ENCODE results near the gene SH2D3C. TPM values are rescaled to one million over a fixed set of nuclear protein-coding genes. Genes with fewer than 3 reads are reported as not detected.

Gene SH2D3C
- polyA plus RNA-seq, 2 of the 4 experiments (the other 2 are of a cell fraction) = 0.06 TPM

DNA sequence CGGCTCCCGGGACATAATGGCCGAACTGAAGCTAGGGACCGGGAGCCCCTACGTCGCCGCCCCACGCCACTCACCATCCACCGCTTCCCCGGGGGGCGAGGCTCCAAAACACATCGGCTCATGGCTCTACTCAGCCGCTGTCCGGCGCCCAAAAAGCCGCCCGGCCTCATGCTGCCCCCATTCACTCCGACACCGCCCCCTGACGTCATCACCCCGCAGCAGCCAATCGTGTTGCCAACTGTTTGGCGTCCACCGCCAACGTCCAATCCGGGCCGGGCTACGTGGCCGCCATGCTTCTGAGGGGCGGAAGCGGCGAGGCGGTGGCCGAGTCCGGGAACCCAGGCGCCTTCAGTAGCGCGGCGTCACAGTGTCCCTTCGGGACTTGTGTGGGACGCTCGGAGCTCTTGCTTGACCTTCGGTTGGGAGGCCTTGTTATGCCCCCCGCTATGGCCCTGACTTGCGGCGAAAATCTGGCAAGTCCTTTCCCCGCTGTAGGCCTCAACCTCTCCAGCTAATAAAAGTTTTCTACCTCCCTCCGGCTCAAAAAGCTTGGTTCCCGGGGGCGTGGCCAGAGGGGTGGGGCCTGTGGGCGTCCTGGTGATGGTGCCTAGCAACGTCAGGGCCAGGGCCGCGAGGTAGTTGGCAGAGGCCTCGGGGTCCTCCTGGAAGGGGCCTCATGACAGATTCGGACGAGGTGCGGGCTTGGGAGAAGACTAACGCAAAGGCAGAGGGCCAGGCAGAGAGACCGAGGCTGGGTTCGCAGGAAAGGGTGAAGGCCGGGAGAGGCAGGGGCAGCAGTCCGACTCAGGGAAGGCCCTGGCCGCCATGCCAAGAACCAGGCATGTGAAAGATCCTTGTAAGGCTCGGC lies 62.8 kb downstream of the SH2D3C start, which contains the start of the genes PTRH1 and TTC16 (continued):
- TF ChIP-seq RFX5 (IDR thresholded peaks at IDR 0.05) (peak; percentile 77; the same call in 1 of the 2 replicates), BHLHE40 (IDR thresholded peaks at IDR 0.05; ENCODE audit: low read depth, low read length) (no peak), FOXS1 (CRISPR knock-in tag; IDR thresholded peaks at IDR 0.05) (no peak), RARB (CRISPR knock-in tag; IDR thresholded peaks at IDR 0.05) (no peak), KDM5A (IDR thresholded peaks at IDR 0.05) (no peak), RAD21 (conservative IDR thresholded peaks at IDR 0.05 in 1 of 2, IDR thresholded peaks at IDR 0.05 in 1 of 2) (no peak), EP300 (IDR thresholded peaks at IDR 0.05) (no peak), HDAC2 (IDR thresholded peaks at IDR 0.05) (no peak), FOSB (CRISPR knock-in tag; IDR thresholded peaks at IDR 0.05) (no peak), CBX2 (IDR thresholded peaks at IDR 0.05; ENCODE audit: borderline replicate concordance, low read depth) (no peak), NFE2L2 (conservative IDR thresholded peaks at IDR 0.05; ENCODE audit: low read length) (no peak)
- TF ChIP-seq, protein P1, sequence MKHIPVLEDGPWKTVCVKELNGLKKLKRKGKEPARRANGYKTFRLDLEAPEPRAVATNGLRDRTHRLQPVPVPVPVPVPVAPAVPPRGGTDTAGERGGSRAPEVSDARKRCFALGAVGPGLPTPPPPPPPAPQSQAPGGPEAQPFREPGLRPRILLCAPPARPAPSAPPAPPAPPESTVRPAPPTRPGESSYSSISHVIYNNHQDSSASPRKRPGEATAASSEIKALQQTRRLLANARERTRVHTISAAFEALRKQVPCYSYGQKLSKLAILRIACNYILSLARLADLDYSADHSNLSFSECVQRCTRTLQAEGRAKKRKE (CRISPR knock-in tag; IDR thresholded peaks at IDR 0.05; ENCODE audit: low read depth) = no peak
- TF ChIP-seq, protein P2, sequence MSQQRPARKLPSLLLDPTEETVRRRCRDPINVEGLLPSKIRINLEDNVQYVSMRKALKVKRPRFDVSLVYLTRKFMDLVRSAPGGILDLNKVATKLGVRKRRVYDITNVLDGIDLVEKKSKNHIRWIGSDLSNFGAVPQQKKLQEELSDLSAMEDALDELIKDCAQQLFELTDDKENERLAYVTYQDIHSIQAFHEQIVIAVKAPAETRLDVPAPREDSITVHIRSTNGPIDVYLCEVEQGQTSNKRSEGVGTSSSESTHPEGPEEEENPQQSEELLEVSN (IDR thresholded peaks at IDR 0.05; ENCODE audit: borderline replicate concordance, low read depth) = peak; percentile 57; the same call in 1 of the 2 replicates
- TF ChIP-seq, protein P3, sequence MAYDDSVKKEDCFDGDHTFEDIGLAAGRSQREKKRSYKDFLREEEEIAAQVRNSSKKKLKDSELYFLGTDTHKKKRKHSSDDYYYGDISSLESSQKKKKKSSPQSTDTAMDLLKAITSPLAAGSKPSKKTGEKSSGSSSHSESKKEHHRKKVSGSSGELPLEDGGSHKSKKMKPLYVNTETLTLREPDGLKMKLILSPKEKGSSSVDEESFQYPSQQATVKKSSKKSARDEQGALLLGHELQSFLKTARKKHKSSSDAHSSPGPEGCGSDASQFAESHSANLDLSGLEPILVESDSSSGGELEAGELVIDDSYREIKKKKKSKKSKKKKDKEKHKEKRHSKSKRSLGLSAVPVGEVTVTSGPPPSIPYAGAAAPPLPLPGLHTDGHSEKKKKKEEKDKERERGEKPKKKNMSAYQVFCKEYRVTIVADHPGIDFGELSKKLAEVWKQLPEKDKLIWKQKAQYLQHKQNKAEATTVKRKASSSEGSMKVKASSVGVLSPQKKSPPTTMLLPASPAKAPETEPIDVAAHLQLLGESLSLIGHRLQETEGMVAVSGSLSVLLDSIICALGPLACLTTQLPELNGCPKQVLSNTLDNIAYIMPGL (CRISPR knock-in tag; IDR thresholded peaks at IDR 0.05; ENCODE audit: borderline replicate concordance) = no peak
- TF ChIP-seq, protein P4, sequence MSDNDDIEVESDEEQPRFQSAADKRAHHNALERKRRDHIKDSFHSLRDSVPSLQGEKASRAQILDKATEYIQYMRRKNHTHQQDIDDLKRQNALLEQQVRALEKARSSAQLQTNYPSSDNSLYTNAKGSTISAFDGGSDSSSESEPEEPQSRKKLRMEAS (IDR thresholded peaks at IDR 0.05) = peak; percentile 70

DNA sequence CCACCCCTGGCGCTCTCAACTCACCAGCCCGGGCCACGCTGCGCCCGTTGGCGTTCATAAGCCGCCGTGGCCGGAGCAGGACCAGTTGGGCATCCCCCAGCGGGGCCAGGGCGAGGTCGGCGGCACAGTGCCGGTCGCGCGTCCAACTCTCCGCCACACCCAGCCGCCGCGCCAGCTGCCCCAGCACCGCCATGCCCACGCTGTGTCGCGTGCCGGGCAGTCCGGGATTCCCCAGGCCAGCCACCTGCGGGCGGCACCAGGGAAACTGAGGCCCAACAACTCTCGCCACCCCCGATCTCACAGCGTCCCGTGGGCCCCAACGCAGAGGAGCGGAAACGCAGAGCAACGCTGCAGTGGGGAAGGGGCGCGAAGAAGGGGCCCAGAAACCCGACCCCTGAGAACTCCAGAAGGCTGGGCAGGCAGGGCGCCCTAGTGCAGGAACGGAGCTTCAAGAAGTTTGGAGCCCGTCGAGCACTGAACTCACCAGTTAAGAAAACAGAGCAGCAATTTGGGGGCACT lies 63.5 kb downstream of the SH2D3C start:
- DNase-seq (ENCODE audit: low read depth in 1 of 2, low spot score in 1 of 2) = no peak
- CTCF ChIA-PET = interaction anchor here (0.9 to 7.4 kb wide), 7 partner anchors 9 to 125 kb away, joined by 3 to 63 read pairs (median 4); partner anchors contain the start of genes CDK9, CFAP157 and TOR2A

More for the DNA sequence above, 63.5 kb downstream of the SH2D3C start:
- Histone ChIP-seq H3K4me2 (peak overlapping the region; percentile 94), H3K4me1 (peaks cover 11% of the 10 kb centered on the region; the same call in 1 of the 3 replicates), H3K9me3 (no peaks in the 10 kb centered on the region), H3K27ac (peak overlapping the region; percentile 73 to 79), H3K4me3 (peak overlapping the region; percentile 68)
- FAIRE-seq = no peak
- no peak for TF ChIP-seq JUNB (IDR thresholded peaks at IDR 0.05)
- TF ChIP-seq, protein P3 (CRISPR knock-in tag; IDR thresholded peaks at IDR 0.05; ENCODE audit: borderline replicate concordance) = no peak
- TF ChIP-seq POLR2A (IDR thresholded peaks at IDR 0.05; ENCODE audit: low read length) = no peak
- no peak for TF ChIP-seq CBX2 (IDR thresholded peaks at IDR 0.05; ENCODE audit: borderline replicate concordance, low read depth)
- TF ChIP-seq EP300 (IDR thresholded peaks at IDR 0.05) = no peak
- TF ChIP-seq, protein P5, sequence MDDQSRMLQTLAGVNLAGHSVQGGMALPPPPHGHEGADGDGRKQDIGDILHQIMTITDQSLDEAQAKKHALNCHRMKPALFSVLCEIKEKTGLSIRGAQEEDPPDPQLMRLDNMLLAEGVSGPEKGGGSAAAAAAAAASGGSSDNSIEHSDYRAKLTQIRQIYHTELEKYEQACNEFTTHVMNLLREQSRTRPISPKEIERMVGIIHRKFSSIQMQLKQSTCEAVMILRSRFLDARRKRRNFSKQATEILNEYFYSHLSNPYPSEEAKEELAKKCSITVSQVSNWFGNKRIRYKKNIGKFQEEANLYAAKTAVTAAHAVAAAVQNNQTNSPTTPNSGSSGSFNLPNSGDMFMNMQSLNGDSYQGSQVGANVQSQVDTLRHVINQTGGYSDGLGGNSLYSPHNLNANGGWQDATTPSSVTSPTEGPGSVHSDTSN (IDR thresholded peaks at IDR 0.05) = no peak
- peak; percentile 32 to 49; a peak in 5 of 6 replicates for ATAC-seq
- 0% methylated on average over 20 of the region's 44 CpGs for WGBS (ENCODE audit: missing lambda C conversion rate)
- POLR2A ChIA-PET = interaction anchor here (0.8 to 2.0 kb wide), 3 partner anchors 20 to 104 kb away, joined by 3 to 6 read pairs (median 4); partner anchors contain the start of genes STXBP1 and TOR2A

All from A549 (cell line).